ENCODE data around the gene POMZP3.
"Not testable (repeated sequence)": the region's sequence is repeated elsewhere in the genome, so short reads cannot be mapped to it uniquely, and the experiment has no call there.

The POMZP3 gene

DNA sequence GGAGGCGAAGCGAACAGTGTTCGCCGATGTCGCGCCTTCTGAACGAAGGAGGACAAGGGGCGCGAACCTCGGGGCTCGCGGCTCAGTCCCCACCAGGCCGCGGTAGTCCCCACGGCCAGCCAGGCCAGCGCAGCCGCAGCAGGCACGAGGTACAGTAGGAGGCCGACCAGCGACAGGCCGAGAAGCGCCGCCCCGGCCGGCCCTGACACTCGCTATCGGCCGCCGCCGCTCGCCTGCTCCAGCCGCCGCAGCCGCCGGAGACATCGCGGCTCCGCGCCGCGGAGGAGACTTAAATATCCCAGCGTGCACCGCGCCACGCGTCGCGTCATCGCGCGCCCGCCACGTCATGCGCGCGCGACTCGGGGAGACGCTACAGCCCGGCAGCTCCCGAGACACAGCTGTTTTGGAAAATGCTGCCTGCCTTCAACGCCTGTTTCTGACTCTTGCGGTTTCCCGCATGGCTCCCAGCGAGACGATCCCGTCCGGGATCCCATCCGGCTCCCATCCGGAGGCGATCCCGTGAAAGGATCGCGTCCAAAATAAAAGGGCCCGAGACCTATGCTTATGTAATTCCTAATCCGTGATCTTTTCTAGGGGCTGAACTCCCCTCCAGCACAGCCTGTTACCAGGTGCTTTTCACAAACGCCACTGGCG lies at the start of gene POMZP3:
Gene POMZP3 (minus strand): TSS at position 291 of the 654 bp plus-strand sequence. CDS start 1,215 bp downstream, outside the sequence.
- DNase-seq (ENCODE audit: low read depth, low spot score): not testable (repeated sequence)

- not testable (repeated sequence) for DNase-seq (ENCODE audit: low read depth, low spot score)
Measured at GRCh38 chr7:76675783-76676182, 48.7 kb upstream of the POMZP3 start.

GRCh38 chr7:76673346-76673745 lies 46.3 kb upstream of the POMZP3 start:
- DNase-seq (ENCODE audit: low read depth, low spot score): peak; percentile 64

- DNase-seq (ENCODE audit: low read depth, low spot score): not testable (repeated sequence)
Measured at GRCh38 chr7:76659212-76659611, 32.1 kb upstream of the POMZP3 start.

- DNase-seq (ENCODE audit: low read depth, low spot score): not testable (repeated sequence)
Measured at GRCh38 chr7:76656425-76656824, 29.3 kb upstream of the POMZP3 start.

DNA sequence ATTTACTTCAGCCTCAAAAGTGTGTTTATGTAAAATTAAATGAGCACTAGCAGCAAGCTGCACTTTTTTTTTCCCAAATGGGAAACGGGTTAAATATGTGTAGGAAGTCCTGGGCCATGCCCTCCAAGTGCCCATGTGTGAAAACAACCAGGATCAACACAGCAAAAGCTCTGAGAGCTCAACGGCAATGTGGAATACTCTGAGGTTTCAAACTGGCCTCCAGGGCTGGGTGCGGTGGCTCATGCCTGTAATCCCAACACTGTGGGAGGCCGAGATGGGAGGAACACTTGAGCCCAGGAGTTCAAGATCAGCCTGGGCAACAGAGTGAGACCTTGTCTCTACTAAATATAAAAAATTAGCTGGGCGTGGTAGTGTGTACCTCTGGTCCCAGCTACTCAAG lies 15.5 kb upstream of the POMZP3 start:
- not testable (repeated sequence) for DNase-seq (ENCODE audit: low read depth, low spot score)

GRCh38 chr7:76637061-76637691 lies 10.1 kb upstream of the POMZP3 start:
- DNase-seq (ENCODE audit: low read depth, low spot score): not testable (repeated sequence)

DNA sequence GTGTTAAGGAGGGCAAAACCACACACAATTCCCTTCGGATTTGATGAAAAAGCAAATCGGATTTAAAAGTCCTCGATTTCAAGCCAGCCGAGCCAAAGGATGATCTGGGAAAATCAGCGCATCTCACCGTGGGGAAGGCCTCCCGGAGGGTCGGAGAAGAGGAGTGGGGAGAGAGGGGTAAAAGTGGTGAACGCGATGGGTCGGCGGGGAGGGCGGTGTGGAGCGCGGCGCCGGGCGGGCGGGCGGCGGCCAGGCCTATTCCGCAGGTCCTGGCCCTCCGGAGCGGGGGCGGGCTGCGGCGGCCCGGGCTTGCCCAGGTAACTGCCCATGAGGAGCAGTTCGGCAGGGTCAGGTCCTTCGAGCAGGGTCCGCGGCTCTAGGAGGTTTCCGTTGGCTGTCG lies 498 bp downstream of the POMZP3 start:
- DNase-seq (ENCODE audit: low read depth, low spot score): not testable (repeated sequence)

GRCh38 chr7:76619439-76620190 lies 7.5 kb downstream of the POMZP3 start:
- not testable (repeated sequence) for DNase-seq (ENCODE audit: low read depth, low spot score)

DNA sequence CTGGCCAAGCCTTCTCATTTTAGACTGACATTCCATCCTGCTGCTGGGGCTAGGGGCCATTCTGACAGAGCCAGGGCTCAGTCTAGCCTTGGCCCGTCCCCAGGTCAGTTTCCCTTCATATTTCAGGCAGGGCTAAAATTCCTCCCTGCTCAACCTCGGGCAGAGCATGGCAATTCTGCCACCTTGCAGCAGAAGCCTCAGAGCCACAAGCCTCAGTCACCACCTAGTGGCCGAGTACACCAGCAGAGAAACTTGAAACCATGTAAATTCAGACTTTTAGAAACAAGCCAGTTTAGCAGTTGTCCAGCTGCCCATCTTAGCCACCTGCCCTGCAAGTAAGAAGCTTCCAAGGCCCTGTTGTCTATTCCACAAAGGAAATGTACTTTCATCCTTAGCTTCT lies 13.3 kb downstream of the POMZP3 start:
- DNase-seq (ENCODE audit: low read depth, low spot score): not testable (repeated sequence)

DNA sequence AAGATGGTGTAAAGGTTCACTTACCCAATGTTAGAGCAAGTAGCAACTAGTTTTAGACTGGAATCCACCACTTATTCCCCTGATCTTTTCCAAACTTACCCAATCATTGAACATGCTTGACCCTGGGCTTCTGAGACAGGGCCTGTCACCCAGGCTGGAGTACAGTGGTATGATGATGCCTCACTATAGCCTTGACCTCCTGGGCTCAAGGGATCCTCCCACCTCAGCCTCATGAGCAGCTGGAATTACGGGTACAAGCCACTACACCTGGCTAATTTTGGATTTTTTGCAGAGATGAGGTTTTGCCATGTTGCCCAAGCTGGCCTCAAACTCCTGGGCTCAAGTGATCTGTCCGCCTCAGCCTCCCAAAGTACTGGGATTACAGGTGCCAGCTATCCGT lies 14.8 kb downstream of the POMZP3 start:
- DNase-seq (ENCODE audit: low read depth, low spot score): not testable (repeated sequence)

DNA sequence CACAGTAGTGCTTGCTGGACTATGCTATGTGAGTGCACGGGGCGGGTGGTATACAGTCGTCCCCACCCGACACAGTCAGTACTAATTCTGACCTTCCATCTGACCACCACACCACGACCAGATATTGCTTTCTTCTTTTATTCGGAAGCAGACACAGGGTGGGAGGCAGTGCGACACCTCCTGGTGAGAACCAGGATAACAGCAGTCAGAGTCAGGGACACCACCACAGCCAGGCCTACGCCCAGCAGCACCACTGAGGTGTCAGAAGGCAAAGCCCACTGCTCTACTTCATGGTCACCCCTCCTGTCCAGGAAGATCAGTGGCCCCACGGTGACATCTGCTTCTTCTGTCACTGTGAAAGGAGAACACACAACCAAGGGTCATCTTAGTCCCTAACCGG lies 17.2 kb downstream of the POMZP3 start:
- not testable (repeated sequence) for DNase-seq (ENCODE audit: low read depth, low spot score)

DNA sequence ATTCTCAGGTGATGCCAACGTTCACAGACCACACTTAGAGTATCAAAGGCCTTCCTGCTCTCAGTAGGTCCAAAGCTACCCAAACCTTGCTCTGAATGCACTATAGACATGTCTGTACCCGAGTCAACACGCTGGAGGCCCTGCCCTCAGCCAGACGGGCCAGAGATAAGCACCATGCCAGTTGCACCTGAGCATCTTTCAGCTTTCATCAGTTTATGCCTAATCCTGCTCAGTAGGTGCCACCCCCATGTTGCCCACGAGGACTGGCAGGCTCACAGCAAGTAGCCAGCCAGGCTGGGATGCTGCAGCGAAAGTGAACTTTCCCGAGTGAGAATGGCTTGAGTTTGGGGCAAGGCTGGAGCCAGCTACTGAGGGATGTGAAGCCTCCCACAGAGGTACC lies 18.6 kb downstream of the POMZP3 start:
- DNase-seq (ENCODE audit: low read depth, low spot score): not testable (repeated sequence)

DNA sequence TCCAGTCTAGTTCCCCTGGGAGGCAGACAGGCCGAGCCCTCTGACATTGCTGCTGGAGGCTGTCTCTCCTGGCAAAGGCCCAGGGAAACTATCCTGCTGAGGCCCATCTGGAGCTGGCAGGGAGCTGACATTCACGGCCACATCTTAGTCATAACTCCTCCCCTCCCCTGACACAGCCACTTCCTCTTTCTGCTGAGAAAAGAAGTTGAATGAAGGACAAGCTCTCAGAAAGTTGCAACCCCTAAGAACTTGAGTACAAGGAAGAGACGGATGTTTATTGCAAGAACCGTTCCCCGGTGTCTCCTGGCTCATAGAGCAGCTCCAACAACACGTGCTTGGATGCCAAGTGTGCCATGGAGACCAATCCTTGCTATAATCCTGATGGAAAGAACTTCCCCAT lies 21.1 kb downstream of the POMZP3 start:
- not testable (repeated sequence) for DNase-seq (ENCODE audit: low read depth, low spot score)

DNA sequence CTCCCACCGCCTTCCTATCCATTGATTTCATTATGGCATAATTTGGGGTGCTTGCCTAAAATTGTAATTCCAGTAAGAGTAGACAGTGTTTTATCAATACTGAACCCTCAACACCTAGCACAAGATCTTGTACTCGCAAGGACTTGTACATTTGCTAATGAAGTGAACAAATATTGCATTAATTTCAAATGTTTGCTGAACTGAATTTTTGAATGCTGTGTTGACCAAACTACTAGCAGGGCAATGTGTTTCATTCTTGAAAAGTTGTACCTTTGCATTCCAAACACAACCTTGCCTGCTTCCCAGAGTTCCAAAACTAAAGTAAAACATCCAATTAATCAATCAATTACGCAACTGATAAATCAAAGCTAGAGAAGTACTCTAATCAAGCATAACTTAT lies 26.4 kb downstream of the POMZP3 start:
- not testable (repeated sequence) for DNase-seq (ENCODE audit: low read depth, low spot score)

- not testable (repeated sequence) for DNase-seq (ENCODE audit: low read depth, low spot score)
Measured at GRCh38 chr7:76600116-76600482, 27.0 kb downstream of the POMZP3 start.

DNA sequence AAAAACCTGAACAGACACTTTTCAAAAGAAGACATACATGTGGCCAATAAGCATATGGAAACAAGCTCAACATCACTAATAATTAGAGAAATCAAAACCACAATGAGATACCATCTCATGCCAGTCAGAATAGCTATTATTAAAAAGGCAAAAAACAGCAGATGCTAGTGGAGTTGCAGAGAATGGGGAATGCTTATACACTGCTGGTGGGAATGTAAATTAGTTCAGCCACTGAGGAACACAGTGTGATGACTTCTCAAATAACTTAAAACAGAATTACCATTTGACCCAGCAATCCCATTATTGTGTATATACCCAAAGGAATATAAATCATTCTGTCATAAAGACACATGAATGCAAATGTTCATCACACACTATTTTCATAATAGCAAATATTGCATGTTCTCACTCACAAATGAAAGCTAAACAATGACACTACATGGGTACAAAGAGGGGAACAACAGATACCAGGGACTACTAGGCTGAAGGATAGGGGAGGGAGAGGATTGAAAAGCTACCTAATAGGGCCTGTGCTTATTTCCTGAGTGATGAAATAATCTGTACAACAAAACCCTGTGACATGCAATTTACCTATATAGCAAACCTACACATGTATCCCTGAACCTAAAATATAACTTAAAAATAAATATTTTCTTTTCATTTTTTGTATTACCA lies 28.4 kb downstream of the POMZP3 start:
- DNase-seq (ENCODE audit: low read depth, low spot score): not testable (repeated sequence)

- DNase-seq (ENCODE audit: low read depth, low spot score): not testable (repeated sequence)
Measured at GRCh38 chr7:76597288-76597687, 29.8 kb downstream of the POMZP3 start.

DNA sequence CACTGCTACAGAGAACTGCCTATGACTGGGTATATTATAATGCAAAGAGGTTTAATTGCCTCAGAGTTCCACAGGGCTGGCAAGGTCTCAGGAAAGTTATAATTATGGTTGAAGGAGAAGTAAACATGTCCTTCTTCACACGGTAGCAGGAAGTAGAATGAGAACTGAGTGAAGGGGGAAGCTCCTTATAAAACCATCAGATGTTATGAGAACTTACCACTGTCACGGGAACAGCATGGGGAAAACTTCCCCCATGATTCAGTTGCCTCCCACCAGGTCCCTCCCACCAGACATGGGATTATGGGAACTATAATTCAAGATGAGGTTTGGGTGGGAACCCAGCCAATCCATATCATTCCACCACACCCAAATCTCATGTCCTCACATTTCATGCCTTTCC lies 34.4 kb downstream of the POMZP3 start:
- not testable (repeated sequence) for DNase-seq (ENCODE audit: low read depth, low spot score)

DNA sequence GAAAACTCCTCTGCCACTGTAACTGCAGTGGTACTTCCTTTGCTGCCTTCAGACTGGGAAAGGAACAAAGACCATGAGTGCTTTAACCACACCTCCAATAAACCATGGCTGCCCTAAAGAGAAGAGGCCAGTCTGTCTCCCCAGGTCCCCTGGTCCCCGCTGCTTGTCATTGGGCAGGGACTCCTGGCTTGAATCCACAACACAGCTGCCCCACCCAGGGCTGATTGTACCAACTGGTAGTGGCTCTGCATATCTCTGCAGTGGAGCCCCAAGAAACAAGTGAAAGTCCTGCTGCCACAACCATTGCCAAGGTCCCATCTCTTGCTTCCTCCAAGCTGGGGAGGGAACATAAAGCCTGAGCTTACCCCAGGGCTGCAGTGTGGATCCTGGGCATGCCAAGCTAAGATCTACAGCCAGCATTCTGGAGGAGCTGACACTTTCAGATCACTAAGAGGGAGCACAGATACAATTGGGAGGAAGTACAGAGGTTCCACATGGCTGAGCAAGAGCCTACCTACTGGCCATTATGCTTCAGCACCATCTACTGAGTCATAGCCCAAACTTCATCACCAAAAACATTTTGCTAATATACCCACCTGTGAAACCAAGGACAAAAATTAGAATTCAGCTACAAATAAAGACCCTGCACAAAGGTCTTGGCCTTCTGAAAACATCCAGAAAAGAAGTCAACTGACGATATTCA lies 35.3 kb downstream of the POMZP3 start:
- DNase-seq (ENCODE audit: low read depth, low spot score): not testable (repeated sequence)

DNA sequence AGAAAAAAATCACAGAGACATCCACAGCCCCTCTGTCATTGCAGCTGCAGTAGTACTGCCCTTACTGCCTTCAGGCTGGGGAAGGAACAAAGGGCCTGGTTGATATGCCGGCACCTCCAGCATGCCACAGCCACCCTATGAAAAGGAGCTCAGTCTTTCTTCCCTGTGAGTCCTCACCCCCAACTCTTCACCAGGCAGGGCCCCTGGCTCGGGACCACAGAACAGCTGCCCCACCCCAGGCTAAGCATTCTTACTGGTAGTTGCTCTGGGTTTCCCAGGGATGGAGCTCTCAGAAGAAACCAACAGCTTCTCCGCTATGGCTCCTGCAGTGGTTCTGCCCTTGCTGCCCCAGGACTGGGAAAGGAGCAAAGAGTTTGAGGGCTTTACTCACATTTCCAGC lies 36.0 kb downstream of the POMZP3 start:
- not testable (repeated sequence) for DNase-seq (ENCODE audit: low read depth, low spot score)

Measured in iPS DF 19.7 (cell line).